ENCODE results near the gene NPTX1.
A peak's percentile ranks its signal among the peaks of the same experiment; 100 is the strongest.
"Not testable (repeated sequence)": the region's sequence is repeated elsewhere in the genome, so short reads cannot be mapped to it uniquely, and the experiment has no call there.

Gene NPTX1, protein sequence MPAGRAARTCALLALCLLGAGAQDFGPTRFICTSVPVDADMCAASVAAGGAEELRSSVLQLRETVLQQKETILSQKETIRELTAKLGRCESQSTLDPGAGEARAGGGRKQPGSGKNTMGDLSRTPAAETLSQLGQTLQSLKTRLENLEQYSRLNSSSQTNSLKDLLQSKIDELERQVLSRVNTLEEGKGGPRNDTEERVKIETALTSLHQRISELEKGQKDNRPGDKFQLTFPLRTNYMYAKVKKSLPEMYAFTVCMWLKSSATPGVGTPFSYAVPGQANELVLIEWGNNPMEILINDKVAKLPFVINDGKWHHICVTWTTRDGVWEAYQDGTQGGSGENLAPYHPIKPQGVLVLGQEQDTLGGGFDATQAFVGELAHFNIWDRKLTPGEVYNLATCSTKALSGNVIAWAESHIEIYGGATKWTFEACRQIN

DNA sequence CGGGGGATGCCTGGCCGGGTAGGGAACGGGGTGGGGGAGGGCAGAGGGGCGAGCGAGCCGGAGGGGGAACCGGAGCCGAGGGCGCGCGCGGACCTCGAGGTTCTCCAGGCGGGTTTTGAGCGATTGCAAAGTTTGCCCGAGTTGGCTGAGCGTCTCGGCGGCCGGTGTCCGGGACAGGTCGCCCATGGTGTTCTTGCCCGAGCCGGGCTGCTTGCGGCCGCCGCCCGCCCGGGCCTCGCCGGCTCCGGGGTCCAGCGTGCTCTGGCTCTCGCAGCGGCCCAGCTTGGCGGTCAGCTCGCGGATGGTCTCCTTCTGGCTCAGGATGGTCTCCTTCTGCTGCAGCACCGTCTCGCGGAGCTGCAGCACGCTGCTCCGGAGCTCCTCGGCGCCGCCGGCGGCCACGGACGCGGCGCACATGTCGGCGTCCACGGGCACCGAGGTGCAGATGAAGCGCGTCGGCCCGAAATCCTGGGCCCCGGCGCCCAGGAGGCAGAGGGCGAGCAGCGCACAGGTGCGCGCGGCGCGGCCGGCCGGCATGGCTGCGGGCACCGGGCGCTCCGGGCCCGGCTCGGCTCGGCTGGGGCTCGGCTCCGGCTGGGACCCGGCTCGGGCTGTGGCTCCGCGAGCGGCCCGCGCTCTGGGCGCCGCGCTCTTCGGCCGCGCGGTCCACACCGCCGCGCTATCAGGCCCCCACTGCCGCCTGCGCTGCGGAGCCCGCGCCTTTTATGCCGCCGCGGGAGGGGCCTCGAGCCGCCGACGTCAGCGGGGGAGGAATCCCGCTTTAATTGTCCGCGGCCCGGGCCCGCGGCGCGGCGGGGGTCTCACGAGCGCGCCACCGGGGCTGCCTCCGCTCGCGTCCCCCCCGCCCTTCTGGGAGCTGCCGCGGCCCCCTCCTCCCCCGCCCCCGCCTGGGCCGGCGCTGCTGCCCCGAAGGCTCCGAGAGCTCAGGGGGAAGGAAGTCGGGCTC lies at the start of gene NPTX1:
NPTX1 (minus strand) TSS at position 698 of the 967 bp plus-strand sequence; CDS start at position 537, 161 bp downstream.
- peak in 1 of 2 experiments; percentile 36 for DNase-seq

DNA sequence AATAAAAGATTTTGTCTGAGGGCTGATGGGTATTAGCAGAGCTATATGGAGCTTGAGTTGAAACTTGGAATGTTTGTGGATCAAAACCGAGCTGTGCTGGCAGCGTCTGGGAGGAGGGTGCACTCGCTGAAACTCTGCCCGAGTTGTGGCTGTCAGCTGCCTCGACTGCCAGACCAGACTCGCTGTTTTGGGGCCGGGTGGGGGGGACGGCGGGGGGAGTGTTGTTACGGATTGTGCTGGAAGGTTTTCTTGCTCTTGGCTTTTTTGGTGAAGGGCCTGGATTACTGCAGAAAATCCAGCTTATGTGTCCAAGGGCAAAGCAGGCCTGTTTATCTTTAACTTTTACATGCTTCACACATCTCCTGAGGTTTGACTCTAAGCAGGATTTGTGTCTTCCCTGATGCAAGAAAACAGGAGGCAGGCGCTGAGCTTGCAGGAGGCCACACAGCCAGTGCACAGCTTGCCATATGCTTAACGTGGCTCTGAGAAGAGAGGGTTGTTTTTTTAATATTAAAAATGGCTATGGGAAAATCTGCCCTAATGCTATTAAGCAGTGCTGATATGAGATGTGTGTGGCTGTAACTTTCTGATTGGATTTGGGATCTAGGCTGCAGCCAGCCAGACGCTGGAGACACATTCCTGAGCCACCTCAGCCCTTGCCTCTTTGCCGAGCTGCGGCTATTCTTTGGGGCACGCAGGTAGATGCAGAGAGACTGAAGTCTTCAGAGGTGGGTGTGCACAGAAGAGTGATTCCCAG lies 47.7 kb upstream of the NPTX1 start:
- no peak for DNase-seq

DNA sequence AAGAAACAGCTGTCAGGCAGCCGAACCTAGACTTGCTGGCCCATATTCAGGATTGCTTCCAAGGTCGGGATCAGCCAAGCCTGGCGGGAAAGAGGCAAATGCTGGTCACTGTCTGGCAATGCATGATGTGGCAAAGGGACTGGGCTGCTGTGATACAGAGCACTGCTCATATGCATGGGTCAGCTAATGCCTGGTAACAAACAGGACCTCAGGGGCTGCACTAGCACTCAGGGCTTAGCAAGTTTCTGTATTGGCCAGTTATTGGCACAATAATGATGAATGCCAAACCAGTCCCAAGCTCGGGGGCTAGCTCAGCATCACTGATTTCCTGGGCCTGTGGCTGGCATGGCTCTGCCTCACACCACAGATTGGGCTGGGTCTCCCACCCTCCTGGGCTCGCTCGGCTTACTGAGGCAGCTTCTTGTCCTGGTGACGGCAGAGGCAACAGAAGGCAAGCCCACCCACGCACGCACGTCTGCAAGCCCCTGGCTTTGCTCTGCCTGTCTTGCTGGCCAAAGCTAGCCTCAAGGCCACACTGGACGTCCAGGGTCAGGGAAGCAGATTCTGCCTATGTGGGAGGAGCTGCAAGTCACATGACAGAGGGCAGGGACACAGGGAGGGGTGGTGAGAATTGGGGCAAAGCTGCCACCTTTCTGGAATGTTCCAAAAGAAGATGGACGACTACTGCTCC lies 46.8 kb upstream of the NPTX1 start:
- no peak for DNase-seq

DNA sequence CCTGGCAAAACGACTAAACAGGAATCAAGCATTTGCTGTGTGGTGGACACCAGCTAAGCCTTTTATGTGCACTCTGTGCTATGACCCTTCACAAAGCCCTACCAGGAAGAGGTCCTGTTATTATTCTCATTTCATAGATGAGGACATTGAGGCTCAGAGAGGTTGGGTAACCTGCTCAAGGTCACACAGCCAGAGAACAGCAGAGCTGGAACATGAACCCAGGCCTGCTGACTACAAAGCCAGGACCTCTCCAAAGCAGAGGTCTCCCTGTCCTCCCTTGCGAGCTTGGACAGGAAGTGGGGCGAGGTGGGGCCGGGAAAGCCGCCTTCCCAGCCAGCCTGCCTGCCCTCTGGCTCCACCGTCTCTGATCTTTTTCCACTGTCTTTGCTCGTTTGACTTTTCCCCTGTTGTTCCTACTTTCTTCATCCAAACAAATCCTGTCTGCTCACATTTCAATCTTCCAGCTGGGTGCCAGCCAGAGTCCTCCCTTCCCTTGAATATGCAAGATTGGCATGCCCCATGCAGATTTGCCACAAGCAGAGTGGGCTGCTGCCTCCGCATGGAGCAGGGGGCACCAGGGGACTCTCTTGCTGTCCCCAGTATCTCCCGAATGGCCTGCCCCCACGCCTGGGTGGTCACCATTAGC lies 44.5 kb upstream of the NPTX1 start:
- no peak for DNase-seq

DNA sequence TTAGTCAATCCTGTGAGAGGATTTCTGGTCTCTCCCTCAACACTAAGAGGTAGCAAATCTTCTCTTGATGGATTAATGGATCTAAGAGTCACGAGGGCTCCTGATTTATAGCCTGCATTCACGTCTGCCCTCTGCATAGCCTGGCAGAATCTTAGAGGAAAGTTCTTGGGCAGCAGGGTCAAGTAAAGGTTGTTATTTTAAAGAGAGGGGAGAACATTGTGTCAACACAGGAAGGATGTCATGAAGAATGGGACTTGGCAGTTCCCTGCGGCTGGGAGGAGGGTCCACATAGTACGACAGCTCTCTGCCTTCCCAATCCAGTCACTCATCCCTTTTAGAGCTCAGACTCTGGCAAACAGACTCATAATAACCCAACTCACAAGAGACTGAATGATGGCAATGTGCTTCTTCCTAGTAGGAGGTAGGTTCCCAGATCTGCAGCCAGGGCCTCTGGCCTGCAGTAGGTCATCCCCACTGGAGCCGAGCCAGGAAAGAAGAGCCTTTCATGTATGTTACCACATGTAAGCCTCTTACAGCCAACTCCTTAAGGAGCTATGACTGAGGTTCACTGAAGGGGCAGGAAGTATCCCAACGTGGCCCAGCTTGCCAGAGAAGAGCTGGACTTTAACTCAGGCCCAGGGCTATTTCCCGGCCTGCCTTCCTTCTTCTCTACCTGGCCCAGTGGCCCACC lies 42.8 kb upstream of the NPTX1 start:
- DNase-seq, result no peak

DNA sequence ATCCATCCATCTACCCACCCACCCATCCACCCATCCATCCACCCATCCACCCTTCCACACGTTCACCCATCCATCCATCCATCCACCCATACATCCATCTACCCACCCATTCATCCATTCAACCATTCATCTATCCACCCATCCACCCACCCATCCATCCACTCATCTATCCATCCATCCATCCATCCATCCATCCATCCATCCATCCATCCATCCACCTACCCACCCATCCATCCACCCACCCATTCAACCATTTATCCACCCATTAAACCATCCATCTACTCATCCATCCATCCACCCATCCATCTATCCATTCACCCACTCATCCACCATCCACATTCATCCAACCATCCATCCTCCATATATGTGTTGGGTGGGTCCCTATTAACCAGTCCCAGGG lies 42.0 kb upstream of the NPTX1 start:
- DNase-seq, result no peak

DNA sequence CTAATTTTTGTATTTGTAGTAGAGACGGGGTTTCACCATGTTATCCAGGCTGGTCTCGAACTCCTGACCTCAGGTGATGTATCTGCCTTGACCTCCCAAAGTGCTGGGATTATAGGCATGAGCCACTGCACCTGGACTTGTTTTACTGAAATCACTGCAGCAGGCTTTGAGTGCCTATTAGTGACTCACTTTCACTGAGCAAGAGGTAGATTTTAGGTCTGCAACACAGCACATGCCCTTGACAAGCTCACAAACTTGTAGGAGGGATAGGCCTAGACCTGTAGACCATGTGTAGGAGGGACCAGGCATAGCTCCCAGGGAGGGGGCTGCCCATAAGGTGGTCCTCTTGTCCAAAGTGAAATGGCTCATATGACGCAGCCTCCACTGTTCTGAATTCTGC lies 41.2 kb upstream of the NPTX1 start:
- DNase-seq, result no peak

DNA sequence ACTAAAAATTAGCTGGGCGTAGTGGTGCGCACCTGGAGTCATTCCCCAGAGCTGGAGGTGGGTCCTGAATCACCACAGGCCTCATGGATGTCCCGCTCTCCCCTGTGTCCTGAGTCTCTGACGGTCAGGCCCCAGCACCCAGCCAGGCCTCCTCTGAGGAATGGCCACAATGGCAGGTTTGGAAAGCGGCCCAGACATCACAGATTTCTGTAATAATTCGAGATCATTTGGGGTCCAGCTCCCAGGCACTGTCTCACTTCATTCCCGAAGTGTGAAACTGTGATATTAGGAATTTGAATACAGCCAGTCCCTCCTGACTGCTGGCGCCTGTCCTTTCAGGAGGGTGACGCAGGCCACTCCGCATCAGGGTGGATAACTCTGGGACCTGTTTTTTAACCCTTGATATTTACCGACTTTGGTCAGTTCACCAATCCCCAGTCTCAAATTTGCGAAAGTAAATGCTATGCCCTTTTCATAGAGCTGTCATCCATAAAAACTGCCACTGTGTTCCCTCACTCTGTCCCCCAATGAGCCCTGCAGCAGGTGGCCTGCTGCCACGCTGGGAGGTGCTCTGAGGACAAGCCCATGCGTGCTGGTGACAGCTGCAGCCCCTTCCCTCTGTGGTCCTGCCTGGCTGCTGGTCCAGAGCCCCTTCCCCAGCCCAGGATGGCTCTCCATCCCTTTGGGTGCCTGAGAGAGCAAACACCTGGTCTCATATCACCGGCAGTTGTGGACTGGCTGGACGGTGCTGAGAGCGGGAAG lies 39.9 kb upstream of the NPTX1 start:
- DNase-seq, result no peak

DNA sequence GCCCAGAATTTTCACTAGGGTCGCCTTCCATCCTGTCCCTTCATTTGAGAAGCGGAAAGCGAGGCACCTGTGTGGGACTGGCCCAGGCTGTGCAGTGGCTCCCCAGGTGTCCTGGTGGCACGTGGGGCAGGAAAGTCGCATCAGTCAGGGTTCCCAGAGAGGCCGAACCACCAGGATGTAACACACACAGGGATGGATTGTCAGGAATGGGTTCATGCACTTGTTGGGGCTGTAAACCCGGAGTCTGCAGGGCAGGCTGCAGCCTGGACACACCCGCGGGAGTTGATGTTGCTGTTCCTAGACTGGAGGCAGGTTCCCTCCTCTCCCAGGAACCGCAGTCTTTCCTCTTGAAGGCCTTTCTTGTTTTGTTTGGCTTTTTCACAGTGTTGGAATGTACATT lies 37.5 kb upstream of the NPTX1 start:
- DNase-seq, result no peak

DNA sequence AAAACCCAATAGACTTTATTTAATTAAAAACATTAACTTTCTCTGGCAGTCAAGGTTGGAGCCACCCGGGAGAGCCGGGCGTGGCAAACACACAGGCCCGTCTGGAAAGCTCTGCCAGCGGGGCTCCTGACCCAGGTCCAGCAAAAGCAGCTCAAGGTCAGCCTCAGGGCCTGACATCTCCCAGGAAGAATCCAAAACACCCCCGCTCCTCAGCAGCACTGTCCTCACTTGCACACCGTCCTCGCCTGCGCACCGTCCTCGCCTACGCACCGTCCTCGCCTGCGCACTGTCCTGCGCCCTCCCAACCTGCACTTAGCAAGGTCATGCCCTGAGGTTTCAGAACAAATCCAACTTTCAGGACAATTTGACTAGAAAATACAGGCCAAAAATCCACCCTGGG lies 36.8 kb upstream of the NPTX1 start:
- DNase-seq, result no peak

DNA sequence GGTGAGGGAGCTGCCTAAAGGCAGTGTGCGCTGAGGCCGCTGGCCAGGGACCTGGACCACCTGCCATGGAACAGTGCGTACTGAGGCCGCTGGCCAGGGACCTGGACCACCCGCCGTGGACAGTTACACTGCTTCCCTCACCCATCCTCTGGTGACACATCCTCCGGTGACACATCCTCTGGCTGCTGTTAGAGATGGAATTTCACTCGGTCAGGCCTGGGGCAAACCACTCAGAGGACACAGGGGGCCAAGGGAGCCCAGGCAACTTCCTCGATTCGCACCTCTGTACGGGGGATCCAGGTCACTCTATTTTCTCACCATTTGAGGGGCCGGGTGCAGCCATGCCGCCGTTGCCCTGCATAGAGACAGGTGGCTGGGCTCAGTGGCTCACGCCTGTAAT lies 35.8 kb upstream of the NPTX1 start:
- DNase-seq, result no peak

DNA sequence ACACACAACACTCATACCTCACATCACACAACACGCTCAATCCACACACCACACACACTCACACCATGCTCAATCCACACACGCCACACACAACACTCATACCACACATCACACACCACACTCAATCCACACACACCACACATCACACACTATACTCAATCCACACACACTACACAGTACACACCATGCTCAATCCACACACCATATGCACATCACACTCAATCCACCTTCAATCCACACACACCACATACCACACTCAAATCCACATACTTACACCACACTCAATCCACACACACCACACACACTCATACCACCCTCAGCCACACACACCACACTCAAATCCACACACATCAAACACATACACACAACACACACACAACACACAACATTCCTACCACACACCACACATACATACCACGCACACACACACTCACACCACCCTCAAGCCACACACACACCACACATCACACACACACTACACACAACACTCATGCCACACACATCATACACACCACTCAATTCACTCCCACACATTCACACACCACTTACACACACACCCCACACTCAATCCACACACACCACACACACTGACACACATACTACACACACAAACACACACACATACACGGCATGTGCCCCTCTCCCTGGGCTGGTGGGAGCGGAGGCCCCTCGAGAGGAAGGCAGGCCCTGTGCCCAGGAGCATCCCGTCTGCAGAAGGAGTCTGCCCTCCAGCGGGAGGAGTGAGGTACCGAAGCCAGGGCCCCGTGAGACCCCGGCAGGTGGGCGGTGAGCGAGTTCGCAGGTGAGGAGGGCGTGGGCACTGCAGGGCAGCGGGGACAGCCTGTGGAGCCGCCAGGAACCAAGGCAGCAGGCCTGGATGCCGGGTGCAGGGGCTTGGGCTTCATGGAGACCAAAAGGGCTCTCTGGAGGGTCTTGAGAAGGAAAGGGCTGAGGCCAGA lies 35.1 kb upstream of the NPTX1 start:
- DNase-seq, result no peak

DNA sequence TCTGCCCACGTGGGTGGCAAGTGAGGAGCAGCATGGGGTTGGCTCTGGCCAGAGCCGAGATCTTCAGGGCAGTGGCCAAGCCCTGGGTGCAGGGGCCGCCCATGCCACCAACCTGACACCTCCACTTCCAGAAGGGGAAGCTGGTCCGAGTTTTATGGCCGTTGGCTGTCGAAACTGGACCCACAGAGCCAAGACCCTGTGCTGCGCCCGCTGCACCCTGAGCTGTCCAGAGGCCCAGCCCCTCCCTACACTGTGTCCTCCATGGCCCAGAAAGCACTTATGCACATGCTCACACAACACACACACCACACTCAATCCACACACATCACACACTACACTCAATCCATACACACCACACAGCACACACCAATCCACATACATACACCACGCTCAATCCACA lies 34.4 kb upstream of the NPTX1 start:
- no peak for DNase-seq

DNA sequence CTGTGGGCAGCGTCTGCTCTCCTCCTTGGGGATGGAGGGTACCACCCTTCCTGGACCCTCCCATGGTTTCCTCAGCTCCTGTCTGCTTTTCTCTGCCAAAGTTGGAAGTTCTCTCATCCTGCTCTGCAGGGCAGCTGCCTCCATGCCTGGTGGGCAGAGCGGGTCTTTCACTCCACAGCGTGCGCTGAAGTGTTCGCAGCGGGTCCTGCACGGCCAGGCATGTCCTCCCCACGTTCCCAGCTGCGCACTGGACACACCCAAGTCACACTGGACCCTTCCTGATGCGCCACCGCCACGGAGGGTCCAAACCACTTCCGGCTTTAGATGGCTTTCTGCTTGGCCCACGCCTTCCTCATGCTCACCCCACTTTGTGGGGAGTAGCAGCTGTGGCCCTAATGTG lies 33.7 kb upstream of the NPTX1 start:
- DNase-seq, result no peak

DNA sequence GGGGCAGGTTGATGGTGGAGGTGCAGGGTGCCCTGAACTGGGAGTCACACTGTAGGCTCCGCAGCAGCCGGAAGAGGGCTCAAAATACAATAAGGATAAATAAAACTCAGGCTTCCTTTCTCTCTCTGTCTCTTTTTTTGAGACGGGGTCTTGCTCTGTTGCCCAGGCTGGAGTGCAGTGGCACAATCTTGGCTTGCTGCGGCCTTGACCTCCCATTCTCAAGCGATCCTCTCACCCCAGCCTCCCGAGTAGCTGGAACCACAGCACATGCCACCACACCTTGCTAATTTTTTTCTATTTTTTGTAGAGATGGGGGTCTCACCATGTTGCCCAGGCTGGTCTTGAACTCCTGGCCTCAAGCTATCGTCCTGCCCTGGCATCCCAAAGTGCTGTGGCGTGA lies 32.9 kb upstream of the NPTX1 start:
- no peak for DNase-seq

DNA sequence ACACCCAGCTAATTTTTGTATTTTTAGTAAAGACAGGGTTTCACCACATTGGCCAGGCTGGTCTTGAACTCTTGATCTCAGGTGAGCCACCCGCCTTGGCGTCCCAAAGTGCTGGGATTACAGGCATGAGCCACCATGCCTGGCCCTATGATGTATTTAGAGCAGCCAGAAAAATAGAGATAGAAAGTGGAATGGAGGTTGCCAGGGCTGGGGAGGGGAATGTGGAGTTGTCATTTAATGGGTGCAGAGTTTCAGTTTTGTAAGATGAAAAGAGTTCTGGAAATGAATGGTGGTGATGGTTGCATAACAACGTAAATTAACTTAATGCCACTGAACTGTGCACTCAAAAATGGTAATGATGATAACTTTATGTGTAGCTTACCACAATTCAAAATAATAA lies 31.6 kb upstream of the NPTX1 start:
- no peak for DNase-seq

DNA sequence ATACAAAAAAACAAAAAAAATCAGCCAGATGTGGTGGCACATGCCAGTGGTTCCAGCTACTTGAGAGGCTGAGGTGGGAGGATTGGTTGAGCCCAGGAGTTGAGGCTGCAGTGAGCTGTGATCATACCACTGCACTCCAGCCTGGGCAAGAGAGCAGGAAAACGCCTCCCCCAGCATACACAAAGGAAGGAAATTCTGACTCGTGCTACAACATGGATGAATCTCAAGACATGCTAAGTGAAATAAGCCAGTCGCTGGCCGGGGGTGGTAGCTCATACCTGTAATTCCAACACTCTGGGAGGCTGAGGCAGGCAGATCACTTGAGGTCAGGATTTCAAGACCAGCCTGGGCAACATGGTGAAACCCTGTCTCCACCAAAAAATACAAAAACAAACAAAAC lies 30.8 kb upstream of the NPTX1 start:
- not testable (repeated sequence) for DNase-seq

DNA sequence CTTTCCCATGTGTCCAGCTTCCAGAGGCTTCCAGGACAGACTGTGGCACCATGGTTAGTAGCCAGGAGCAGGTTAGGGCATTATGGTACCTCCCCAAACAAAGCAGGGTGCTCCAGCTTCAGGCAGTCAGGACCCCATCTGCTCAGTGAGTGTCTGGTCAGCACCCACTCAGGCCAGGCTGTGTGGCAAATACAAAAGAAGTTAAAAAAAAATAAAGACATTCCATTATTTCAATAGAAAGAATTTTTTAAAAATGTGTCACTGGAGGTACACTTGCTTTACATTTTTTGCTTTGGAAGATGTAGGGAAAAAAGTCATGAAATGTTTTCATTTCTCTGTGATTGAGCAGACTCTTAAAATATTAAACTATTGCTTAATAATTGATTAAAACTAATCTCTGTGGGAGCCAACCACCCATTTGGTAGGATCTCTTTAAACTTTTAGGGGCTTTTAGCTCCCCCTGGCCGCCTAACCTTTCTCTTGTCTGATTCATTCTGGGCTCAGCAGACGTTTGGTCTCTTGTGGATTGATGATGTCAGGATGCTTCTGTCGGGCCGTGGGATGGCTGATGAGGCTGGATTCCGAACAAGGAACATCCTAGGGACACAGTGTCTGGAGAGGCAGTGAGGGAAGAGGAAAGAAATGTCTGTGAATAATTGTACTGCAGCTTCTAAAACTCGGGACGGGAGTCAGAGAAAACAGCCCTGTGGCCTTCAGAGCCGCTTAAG lies 28.4 kb upstream of the NPTX1 start:
- no peak for DNase-seq

DNA sequence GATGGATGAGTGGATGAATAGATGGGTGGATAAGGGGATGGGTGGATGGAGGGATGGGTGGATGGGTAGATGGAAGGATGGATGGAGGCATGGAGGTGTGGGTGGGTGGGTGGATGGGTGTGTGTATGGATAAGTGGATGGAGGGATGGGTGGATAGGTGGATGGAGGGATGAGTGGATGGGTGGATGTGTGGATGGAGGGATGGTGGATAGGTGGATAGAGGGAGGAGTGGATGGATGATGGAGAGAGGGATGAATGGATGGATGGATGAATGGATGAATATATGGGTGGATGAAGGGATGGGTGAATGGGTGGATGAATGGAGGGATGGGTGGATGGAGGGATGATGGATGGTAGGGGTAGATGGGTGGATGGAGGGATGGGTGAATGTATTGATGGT lies 27.5 kb upstream of the NPTX1 start:
- no peak for DNase-seq
